Muscle of leg (tissue), 11 donors: Measurements from ENCODE around the gene CCL2. TPM values are rescaled to one million over a fixed set of nuclear protein-coding genes. Genes with fewer than 3 reads are reported as not detected.

Source experiments
- DNase-seq: peaks from one replicate; pipeline ENCODE4 v3.0.0; 2013
- H3K27ac ChIP-seq: one replicate; pipeline ENCODE4 v1.5.1; 2013; ENCODE audit warnings: mild to moderate bottlenecking, low read length, control low read depth
- H3K27me3 ChIP-seq: one replicate; pipeline ENCODE4 v1.6.1; 2013; ENCODE audit warnings: low read length; ENCODE audit not compliant: control insufficient read depth, insufficient read depth
- H3K36me3 ChIP-seq: one replicate; pipeline ENCODE4 v1.6.1; 2013; ENCODE audit warnings: low read length; ENCODE audit not compliant: control insufficient read depth, insufficient read depth
- H3K4me1 ChIP-seq: one replicate; pipeline ENCODE4 v1.6.1; 2013; ENCODE audit warnings: low read length; ENCODE audit not compliant: control insufficient read depth, insufficient read depth
- H3K4me3 ChIP-seq: one replicate; pipeline ENCODE4 v1.5.1; 2013; ENCODE audit warnings: low read length, control low read depth
- H3K9me3 ChIP-seq: replicated peaks from 2 replicates; pipeline ENCODE4 v1.6.1; 2013; ENCODE audit warnings: low read depth, low read length; ENCODE audit not compliant: control insufficient read depth
- WGBS: methylation state at CpG from one replicate; pipeline ENCODE4 v1.1.5; 2013; ENCODE audit warnings: missing lambda C conversion rate; ENCODE audit not compliant: insufficient coverage; 5-methylcytosine and 5-hydroxymethylcytosine counted together
- polyA plus RNA-seq, 8 donors: library from polyadenylated mRNA; unstranded; fragments of 120-200 nt; gene quantifications; one replicate each; pipeline versions ENCODE4 v1.2.1 to v1.2.3, GENCODE V29; 2013; ENCODE audit warnings: inconsistent platforms in 1 of 8, low replicate concordance in 1 of 8; ENCODE audit not compliant: insufficient read length in 8 of 8, insufficient read depth in 1 of 8
- total RNA-seq: library from RNA; stranded (reverse); fragments of 120-200 nt; gene quantifications from one replicate; pipeline ENCODE4 v1.2.4, GENCODE V29; 2013

The CCL2 gene
- total and polyA plus RNA-seq, 9 donors, result 35.3 to 77.4 (median 53.8) TPM

DNA sequence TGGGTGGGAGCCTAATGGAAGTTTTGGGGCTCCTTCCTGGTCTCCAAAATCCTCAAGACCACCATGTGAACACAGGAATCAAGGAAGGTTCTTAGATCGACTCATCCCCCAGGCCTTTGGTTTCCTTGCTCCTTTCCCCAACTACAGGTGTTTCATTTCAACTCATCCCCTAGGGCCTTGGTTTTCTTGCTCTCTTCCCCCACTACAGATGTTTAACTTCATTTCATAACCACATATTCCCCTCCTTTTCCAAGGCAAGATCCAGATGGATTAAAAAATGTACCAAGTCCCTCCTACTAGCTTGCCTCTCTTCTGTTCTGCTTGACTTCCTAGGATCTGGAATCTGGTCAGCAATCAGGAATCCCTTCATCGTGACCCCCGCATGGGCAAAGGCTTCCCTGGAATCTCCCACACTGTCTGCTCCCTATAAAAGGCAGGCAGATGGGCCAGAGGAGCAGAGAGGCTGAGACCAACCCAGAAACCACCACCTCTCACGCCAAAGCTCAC, 30.3 kb downstream of the CCL2 start, which contains the start of gene CCL11:
CCL11 (plus strand) TSS at position 457 of the 507 bp plus-strand sequence. CDS start 67 bp downstream, outside the sequence.
- Histone ChIP-seq H3K36me3 (no peaks in the 10 kb centered on the region), H3K27me3 (no peaks in the 10 kb centered on the region), H3K4me3 (no peak within 1 kb of the TSS), H3K4me1 (peaks cover 10% of the 10 kb centered on the region), H3K27ac (no peak within 1 kb of the TSS), H3K9me3 (no peaks in the 10 kb centered on the region)
- 25% methylated on average over 1 of the region's 4 CpGs for WGBS
- peak; percentile 52 for DNase-seq

GRCh38 chr17:34287875-34288274, 32.8 kb downstream of the CCL2 start:
- Histone ChIP-seq H3K4me3 (no peak overlapping the region), H3K36me3 (no peaks in the 10 kb centered on the region), H3K4me1 (peaks cover 20% of the 10 kb centered on the region), H3K27ac (no peak overlapping the region), H3K27me3 (no peaks in the 10 kb centered on the region), H3K9me3 (no peaks in the 10 kb centered on the region)
- no peak for DNase-seq
- WGBS, result no CpG with 5 or more reads among the region's 2 CpGs

DNA sequence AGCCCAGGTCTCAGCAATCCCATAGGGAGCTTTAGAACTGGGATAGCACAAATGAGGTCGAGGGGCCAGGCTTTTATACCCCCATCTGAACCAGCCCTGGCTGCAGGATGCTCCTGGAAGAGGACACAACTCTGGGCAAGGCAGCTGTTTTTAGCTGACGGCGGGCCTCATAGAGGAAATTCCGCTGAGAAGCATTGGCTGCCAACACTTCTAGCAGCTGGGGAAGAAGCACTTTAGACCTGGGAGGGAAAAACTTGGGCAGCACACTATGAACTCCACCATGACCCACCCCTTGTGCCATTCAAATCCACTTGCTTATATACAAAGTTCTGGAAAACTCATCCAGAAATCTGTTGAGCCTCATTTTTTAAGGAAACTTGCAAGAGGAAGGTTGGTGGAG, 35.5 kb downstream of the CCL2 start:
- Histone ChIP-seq H3K9me3 (no peaks in the 10 kb centered on the region), H3K27me3 (no peaks in the 10 kb centered on the region), H3K27ac (no peak overlapping the region), H3K4me3 (no peak overlapping the region), H3K4me1 (peaks cover 20% of the 10 kb centered on the region), H3K36me3 (no peaks in the 10 kb centered on the region)
- peak; percentile 52 for DNase-seq
- no CpG with 5 or more reads among the region's 4 CpGs for WGBS

- DNase-seq, result no peak
- WGBS, result 79% methylated on average over 4 of the region's 6 CpGs
- no peak overlapping the region for H3K27ac ChIP-seq
- H3K4me3 ChIP-seq, result no peak overlapping the region
- H3K27me3 ChIP-seq, result no peaks in the 10 kb centered on the region
- peaks cover 20% of the 10 kb centered on the region for H3K4me1 ChIP-seq
- H3K36me3 ChIP-seq, result no peaks in the 10 kb centered on the region
- no peaks in the 10 kb centered on the region for H3K9me3 ChIP-seq
Observed at GRCh38 chr17:34291721-34292348, 36.8 kb downstream of the CCL2 start.

DNA sequence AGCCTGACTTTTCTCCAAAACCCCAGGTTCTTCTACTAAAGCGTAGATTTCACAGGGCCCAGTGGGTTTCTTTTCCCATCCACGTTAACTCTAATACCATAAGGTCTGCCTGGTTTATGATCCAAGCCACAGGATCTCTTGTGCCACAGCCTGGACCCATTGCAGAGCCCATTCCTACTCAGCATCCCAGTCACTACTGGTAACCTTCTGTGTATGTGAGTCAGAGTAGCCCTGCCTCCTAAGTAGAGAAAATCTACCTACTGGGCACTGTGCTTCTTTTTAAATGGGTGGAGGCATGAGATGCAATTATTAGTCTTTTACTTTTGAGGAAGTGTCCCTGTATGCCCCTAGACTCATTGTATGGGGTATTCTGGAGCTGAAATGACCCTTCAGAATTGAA, 43.9 kb downstream of the CCL2 start:
- WGBS, result 100% methylated on average over 1 of the region's 2 CpGs
- no peaks in the 10 kb centered on the region for H3K36me3 ChIP-seq
- no peak overlapping the region for H3K4me3 ChIP-seq
- peaks cover 24% of the 10 kb centered on the region for H3K4me1 ChIP-seq
- H3K9me3 ChIP-seq, result no peaks in the 10 kb centered on the region
- H3K27ac ChIP-seq, result no peak overlapping the region
- no peaks in the 10 kb centered on the region for H3K27me3 ChIP-seq
- no peak for DNase-seq

DNA sequence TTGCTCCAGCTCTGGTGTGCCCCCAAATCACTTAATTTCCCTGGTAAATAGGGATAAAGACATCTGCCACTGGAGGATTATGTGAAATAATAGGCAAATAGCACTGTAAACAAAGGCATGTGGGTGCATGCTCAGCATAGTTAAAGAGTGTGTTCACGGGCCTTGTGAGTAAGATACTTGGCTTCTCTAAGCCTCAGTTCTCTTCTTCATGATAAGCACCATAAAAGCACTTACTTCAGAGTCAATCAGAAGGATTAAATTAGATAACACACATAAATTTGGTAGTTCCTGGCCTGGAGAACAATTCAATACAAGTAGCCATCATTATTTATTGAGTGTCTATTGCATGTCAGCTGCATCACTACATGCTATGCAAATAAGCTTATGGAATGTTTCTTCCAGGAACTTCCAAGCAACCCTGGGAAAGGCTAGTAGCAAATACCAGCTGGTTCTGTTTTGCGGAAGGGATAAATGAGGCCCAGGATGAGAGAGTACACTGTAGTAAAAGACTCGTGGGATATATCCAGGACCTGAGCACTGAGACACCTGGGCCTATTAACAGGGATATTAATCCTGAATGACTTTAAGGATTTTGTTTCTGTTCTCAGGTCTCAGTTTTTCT, 45.0 kb downstream of the CCL2 start:
- peak overlapping the region; percentile 71 for H3K27ac ChIP-seq
- peak; percentile 55 for DNase-seq

GRCh38 chr17:34300652-34301370, 45.7 kb downstream of the CCL2 start:
- Histone ChIP-seq H3K27me3 (no peaks in the 10 kb centered on the region), H3K36me3 (no peaks in the 10 kb centered on the region), H3K4me1 (peaks cover 24% of the 10 kb centered on the region), H3K27ac (peak overlapping the region; percentile 4), H3K9me3 (no peaks in the 10 kb centered on the region), H3K4me3 (no peak overlapping the region)
- WGBS, result no CpG with 5 or more reads among the region's 3 CpGs
- DNase-seq, result peak; percentile 53

More for the DNA sequence above, 45.0 kb downstream of the CCL2 start:
- no peaks in the 10 kb centered on the region for H3K9me3 ChIP-seq
- 35% methylated on average over 2 of the region's 3 CpGs for WGBS
- no peak overlapping the region for H3K4me3 ChIP-seq
- H3K36me3 ChIP-seq, result no peaks in the 10 kb centered on the region
- no peaks in the 10 kb centered on the region for H3K27me3 ChIP-seq
- H3K4me1 ChIP-seq, result peaks cover 24% of the 10 kb centered on the region

DNA sequence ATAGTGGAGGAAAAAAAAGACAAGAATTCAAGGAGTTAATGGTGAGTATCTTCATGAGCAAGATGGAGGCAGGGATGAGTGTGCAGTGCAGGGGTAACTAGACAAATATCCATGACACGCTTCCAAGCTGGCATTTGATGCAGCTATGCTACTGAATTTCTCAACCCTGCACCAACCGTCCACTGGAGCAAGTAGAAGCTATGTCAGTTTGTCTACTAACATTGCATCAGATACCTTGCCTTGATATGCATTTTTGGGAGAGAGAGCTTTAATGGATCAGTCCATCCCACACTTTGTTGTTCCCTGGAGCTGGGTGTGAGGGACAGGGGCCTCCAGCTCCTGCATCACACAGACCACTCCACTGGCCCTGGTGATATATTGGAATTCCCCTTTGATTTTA, 46.9 kb downstream of the CCL2 start:
- no peak for DNase-seq
- H3K36me3 ChIP-seq, result no peaks in the 10 kb centered on the region
- no peaks in the 10 kb centered on the region for H3K27me3 ChIP-seq
- WGBS, result no CpG with 5 or more reads among the region's 2 CpGs
- peaks cover 31% of the 10 kb centered on the region for H3K4me1 ChIP-seq
- H3K4me3 ChIP-seq, result no peak overlapping the region
- no peak overlapping the region for H3K27ac ChIP-seq
- H3K9me3 ChIP-seq, result no peaks in the 10 kb centered on the region

DNA sequence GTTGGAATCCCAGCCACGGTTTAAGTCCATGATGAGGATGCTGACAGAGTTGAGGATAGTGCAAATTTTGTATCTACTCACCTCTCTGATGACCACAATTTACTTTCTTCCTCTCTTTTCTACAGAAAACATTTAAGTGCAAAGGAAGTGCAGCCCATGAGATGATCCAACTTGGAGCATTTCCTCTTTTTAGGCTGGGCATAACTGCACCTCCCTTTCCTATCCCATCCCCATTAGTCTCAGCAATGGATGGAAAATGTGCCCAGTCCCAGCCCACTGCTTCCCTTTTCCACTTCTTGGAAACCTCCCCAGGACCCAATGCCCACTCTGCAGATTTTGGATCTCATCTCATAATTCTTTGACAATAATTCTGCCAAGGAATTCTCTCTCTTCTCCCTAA, 47.6 kb downstream of the CCL2 start:
- H3K4me1 ChIP-seq, result peaks cover 34% of the 10 kb centered on the region
- no peak overlapping the region for H3K4me3 ChIP-seq
- H3K36me3 ChIP-seq, result no peaks in the 10 kb centered on the region
- DNase-seq, result peak; percentile 24
- no peaks in the 10 kb centered on the region for H3K27me3 ChIP-seq
- no peak overlapping the region for H3K27ac ChIP-seq
- no CpG with 5 or more reads among the region's 1 CpG for WGBS
- no peaks in the 10 kb centered on the region for H3K9me3 ChIP-seq

- H3K4me3 ChIP-seq, result no peak overlapping the region
- H3K27ac ChIP-seq, result no peak overlapping the region
- H3K27me3 ChIP-seq, result no peaks in the 10 kb centered on the region
- no peaks in the 10 kb centered on the region for H3K36me3 ChIP-seq
- H3K4me1 ChIP-seq, result peaks cover 37% of the 10 kb centered on the region
- 75% methylated on average over 1 of the region's 2 CpGs for WGBS
- H3K9me3 ChIP-seq, result no peaks in the 10 kb centered on the region
- DNase-seq, result no peak
Observed at GRCh38 chr17:34303606-34304005, 48.5 kb downstream of the CCL2 start.
